Endometrial microvascular endothelial cells (primary cell): Measurements from ENCODE around the gene GALNT7. TPM values are rescaled to one million over a fixed set of nuclear protein-coding genes. Genes with fewer than 3 reads are reported as not detected.

Experiments
- in situ Hi-C: cut with HindIII; loops from 2 replicates; pipeline ENCODE4 v1.10.0; 2017; ENCODE audit warnings: low sequenced_read_pairs, low pct_unique_long_range_greater_than_20kb; ENCODE audit errors: inconsistent ontology term
- total RNA-seq: library from RNA; depleted of rRNA; stranded (reverse); fragments of >200 nt; gene quantifications from one replicate; pipeline ENCODE4 v1.2.3, GENCODE V29; 2015; ENCODE audit errors: inconsistent ontology term

The GALNT7 gene
- total RNA-seq, 1 donor from 2014 or later = 38.7 TPM

DNA sequence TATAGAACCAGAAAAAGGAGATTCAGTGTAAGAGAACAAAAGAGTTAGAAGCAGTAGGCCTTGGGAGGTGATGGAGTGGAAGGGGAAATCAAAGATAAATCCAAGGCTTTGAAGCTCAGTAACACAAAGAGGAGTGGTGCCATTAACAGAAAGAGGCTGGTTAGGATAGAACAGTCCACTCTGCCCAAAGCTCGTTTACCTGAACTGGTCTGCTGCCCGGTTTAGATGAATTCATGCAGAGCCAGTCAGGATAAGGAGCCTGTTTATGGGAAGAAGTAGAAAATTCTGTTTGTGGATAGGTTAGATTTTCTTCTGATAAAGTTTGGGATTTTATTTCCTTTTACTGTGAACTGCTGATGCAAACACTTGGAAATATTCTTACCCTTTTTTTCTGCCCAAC lies 85.0 kb downstream of the GALNT7 start:
- in situ Hi-C loops = loop anchor here (25.0 kb wide), 1 partner anchor 241 kb away; no protein-coding TSS in a partner anchor

GRCh38 chr4:173254646-173255045 lies 86.0 kb downstream of the GALNT7 start:
- in situ Hi-C loops = loop anchor here (25.0 kb wide), 1 partner anchor 242 kb away; no protein-coding TSS in a partner anchor

DNA sequence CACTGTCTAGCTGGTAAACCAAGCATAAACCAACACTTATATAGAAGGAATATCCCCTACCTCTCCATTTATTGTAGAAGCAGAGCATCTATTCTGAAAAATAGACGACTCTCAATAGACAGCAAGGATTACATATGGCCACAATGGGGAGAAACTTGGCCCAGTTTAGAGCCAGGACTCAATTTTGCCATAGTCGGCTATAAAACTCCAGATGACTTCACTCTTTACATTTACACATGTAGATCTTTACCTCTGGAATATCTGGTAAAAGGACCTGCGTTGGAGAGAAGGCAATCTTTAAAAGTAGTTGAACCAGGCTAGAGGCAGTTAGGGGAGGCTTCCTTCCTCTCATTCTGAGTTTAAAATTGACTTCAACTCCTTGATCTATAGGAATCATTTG lies 88.2 kb downstream of the GALNT7 start:
- in situ Hi-C loops = loop anchor here (25.0 kb wide), 1 partner anchor 245 kb away; no protein-coding TSS in a partner anchor

DNA sequence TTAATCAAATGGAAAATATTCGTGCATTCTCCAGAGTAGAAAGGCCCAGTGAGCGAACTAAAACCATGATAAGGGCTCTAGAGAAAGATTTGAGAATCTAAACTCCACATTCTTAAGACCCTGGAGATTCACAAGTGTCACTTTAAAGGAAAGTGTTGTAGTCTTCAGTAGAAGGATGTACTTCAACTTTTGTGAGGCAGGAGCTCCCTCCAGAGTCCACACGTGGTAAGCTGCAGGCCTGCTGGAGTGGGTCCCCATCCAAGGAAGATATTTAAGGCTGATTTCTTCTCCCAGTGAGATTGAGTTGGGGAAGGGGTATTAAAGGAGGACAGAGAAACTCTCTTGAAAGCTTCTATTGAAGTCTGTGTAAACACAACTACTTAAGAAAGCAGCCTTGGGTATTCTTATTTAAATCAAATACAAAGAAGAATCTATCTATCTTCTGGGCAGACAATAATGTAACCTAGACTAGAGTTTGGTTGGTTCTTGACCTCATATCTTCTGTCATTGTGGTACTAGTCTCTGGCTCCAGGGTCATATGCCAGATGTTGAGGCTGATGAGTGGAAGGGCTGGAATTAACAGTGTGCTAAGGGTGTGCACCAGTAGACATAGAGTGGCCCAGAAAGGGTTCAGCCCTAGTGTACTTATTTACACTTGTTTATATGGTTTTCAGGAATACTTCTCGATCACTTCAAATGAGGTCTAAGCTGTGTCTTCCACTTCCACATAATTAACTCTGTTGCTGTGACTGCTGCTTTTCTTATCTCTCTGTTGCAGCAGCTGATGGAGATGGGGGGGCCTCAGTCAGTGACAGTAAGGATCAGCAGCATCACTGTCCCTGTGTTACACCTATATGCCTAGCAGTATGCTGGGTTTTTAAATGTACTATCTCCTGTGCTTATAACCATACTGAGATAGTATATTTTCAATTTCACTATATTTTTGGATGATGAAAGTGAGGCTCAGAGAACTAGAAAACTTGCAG lies 89.4 kb downstream of the GALNT7 start:
- in situ Hi-C loops = loop anchor here (25.0 kb wide), 1 partner anchor 246 kb away; no protein-coding TSS in a partner anchor

- in situ Hi-C loops = loop anchor here (25.0 kb wide), 1 partner anchor 247 kb away; no protein-coding TSS in a partner anchor
These were observed 90.3 kb downstream of the GALNT7 start for GRCh38 chr4:173258866-173259265.

- in situ Hi-C loops = loop anchor here (25.0 kb wide), 1 partner anchor 247 kb away; no protein-coding TSS in a partner anchor
These were observed 90.7 kb downstream of the GALNT7 start for GRCh38 chr4:173259310-173259709.

DNA sequence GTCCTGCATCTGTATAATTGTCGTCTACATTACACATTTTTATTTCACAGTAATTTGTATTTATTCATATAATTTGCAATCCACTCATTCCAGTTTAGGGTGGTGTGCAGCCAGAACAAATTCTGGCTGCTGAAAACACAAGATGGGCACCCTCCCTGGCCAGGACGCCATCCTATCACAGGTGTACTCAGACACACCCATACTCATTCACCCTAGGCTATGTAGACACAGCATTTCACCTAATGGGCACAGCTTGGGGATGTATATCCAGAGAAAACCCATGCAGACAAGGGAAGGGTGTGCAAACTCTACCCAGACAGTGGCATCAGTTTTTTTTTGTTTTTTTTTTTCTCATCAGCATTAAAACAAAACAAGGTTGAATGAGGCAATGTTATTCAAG lies 92.4 kb downstream of the GALNT7 start:
- in situ Hi-C loops = loop anchor here (25.0 kb wide), 1 partner anchor 249 kb away; no protein-coding TSS in a partner anchor

DNA sequence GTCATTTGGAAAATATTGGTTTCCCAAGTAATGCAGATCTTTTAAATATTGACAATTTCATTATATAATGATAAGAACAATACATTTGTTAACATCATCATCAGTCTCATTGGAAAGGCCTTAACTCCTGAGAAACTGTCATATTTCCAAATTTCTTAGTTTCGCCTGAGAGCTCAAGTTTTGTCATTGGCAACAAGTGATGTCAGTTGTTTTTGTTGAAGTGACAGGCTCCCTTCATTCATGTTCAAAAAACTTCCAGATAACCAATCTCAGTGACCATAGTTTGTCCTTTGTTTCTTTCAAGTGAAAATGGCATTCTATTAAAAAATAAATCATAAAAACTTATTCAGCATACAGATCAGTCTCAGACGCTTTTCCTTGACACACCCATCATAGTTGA lies 93.8 kb downstream of the GALNT7 start:
- in situ Hi-C loops = loop anchor here (25.0 kb wide), 1 partner anchor 250 kb away; no protein-coding TSS in a partner anchor

GRCh38 chr4:173264245-173264644 lies 95.6 kb downstream of the GALNT7 start:
- in situ Hi-C loops = loop anchor here (25.0 kb wide), 1 partner anchor 252 kb away; no protein-coding TSS in a partner anchor

- in situ Hi-C loops = loop anchor here (25.0 kb wide), 1 partner anchor 252 kb away; no protein-coding TSS in a partner anchor
These were observed 96.1 kb downstream of the GALNT7 start for GRCh38 chr4:173264684-173265185.

DNA sequence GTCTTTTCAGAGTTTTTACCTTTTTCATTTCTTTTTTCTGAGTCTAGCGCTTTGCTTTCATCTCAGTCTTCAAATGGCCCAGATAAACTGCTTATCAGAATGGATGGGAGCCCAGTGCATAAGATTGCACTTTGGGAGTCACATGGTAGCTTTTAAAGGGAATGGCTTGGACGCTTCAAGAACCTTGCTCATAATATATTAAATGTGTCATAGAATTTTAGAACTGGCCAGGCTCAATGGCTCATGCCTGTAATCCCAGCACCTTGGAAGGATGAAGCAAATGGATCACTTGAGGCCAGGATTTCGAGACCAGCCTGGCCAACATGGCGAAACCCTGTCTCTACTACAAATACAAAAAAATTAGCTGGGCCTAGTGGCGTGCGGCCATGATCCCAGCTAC lies 97.1 kb downstream of the GALNT7 start:
- in situ Hi-C loops = loop anchor here (25.0 kb wide), 1 partner anchor 253 kb away; no protein-coding TSS in a partner anchor

DNA sequence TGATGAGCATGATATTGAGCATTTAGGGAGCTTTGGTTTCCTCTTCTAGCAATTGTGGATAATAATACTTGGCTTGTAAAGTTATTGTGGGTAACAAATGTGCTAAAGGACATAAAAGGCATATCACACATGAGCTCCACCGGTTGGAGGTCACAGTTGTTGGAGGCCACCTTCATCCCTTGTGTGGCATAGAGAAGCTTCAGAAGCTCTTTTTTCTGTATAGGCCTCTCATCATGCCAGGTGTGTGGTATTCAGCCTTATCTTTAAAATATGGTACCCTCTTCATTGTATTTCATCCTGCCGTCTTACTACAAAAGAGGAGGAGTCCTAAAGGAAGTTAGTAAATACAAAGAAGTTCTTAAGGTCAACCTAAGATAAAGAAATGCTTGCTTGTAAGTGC lies 99.1 kb downstream of the GALNT7 start:
- in situ Hi-C loops = loop anchor here (25.0 kb wide), 1 partner anchor 255 kb away; no protein-coding TSS in a partner anchor

- in situ Hi-C loops = loop anchor here (25.0 kb wide), 1 partner anchor 257 kb away; no protein-coding TSS in a partner anchor
These were observed 100.7 kb downstream of the GALNT7 start for GRCh38 chr4:173269280-173269679.

GRCh38 chr4:173270312-173271027 lies 101.9 kb downstream of the GALNT7 start:
- in situ Hi-C loops = loop anchor here (25.0 kb wide), 1 partner anchor 258 kb away; no protein-coding TSS in a partner anchor

- in situ Hi-C loops = loop anchor here (25.0 kb wide), 1 partner anchor 260 kb away; no protein-coding TSS in a partner anchor
These were observed 103.7 kb downstream of the GALNT7 start for GRCh38 chr4:173272314-173272713.

- in situ Hi-C loops = loop anchor here (25.0 kb wide), 1 partner anchor 261 kb away; no protein-coding TSS in a partner anchor
These were observed 104.4 kb downstream of the GALNT7 start for GRCh38 chr4:173272996-173273395.

DNA sequence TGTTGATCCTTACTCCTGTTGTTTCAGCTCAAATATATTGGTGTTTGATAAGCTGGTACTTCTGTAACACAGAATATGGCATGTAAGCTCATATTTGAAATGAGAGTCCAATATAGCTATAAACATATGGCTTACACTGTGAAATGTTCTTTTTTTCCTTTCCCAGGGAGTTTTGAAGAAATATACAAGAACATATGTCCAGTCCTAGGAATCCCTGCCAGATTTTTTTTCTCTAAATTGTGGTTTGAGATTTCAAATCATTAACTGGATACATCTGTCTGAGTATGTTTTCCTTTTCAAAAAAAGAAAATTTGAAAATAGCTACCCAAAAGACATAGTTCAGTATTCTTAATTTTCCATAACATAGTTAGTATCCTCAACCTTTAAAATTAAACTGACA lies 105.3 kb downstream of the GALNT7 start:
- in situ Hi-C loops = loop anchor here (25.0 kb wide), 1 partner anchor 262 kb away; no protein-coding TSS in a partner anchor

- in situ Hi-C loops = loop anchor here (25.0 kb wide), 1 partner anchor 262 kb away; no protein-coding TSS in a partner anchor
These were observed 106.1 kb downstream of the GALNT7 start for GRCh38 chr4:173274744-173275143.
